Endodermal cell (in vitro differentiated cells): ENCODE measurements around the gene CLN6. TPM values are rescaled to one million over a fixed set of nuclear protein-coding genes. Genes with fewer than 3 reads are reported as not detected.

Source experiments
- DNase-seq: peaks from one replicate; pipeline ENCODE4 v3.0.0-alpha.2; 2017
- H3K27ac ChIP-seq: 2 replicates; pipeline ENCODE4 v1.5.1; 2013; ENCODE audit warnings: mild to moderate bottlenecking, low read depth, low read length, moderate library complexity
- H3K27me3 ChIP-seq: 2 replicates; pipeline ENCODE4 v1.6.1; 2013; ENCODE audit warnings: mild to moderate bottlenecking, low read length, moderate library complexity; ENCODE audit not compliant: insufficient read depth, control insufficient read depth, poor library complexity, severe bottlenecking
- H3K36me3 ChIP-seq: 2 replicates; pipeline ENCODE4 v1.7.0; 2013; ENCODE audit warnings: mild to moderate bottlenecking, low read length, moderate library complexity; ENCODE audit not compliant: control insufficient read depth, insufficient read depth
- H3K4me1 ChIP-seq: one replicate; pipeline ENCODE4 v1.7.0; 2013; ENCODE audit warnings: low read length; ENCODE audit not compliant: control insufficient read depth, insufficient read depth
- H3K4me3 ChIP-seq: 2 replicates; pipeline ENCODE4 v1.5.1; 2013; ENCODE audit warnings: mild to moderate bottlenecking, low read length, moderate library complexity
- H3K9ac ChIP-seq: 2 replicates; pipeline ENCODE4 v1.6.1; 2013; ENCODE audit warnings: mild to moderate bottlenecking, low read length, moderate library complexity; ENCODE audit not compliant: poor library complexity, severe bottlenecking; ENCODE audit errors: extremely low read depth
- H3K9me3 ChIP-seq: 2 replicates; pipeline ENCODE4 v1.6.1; 2013; ENCODE audit warnings: mild to moderate bottlenecking, low read length, moderate library complexity; ENCODE audit not compliant: control insufficient read depth
- H3K27ac Mint-ChIP-seq: 2 replicates; pipeline ENCODE4 v1.8.0; 2020; ENCODE audit warnings: mixed read lengths
- H3K27me3 Mint-ChIP-seq: 2 replicates; pipeline ENCODE4 v1.8.0; 2021; ENCODE audit warnings: mild to moderate bottlenecking, mixed read lengths; ENCODE audit not compliant: insufficient read depth
- H3K36me3 Mint-ChIP-seq: 2 replicates; pipeline ENCODE4 v1.8.0; 2020; ENCODE audit warnings: low read depth, mixed read lengths
- H3K4me1 Mint-ChIP-seq: 2 replicates; pipeline ENCODE4 v1.8.0; 2020; ENCODE audit warnings: mixed read lengths
- H3K4me3 Mint-ChIP-seq: 2 replicates; pipeline ENCODE4 v1.8.0; 2020; ENCODE audit warnings: mild to moderate bottlenecking, moderate library complexity, mixed read lengths
- H3K9me3 Mint-ChIP-seq: 2 replicates; pipeline ENCODE4 v1.8.0; 2020; ENCODE audit warnings: mild to moderate bottlenecking, mixed read lengths
- CTCF ChIP-seq: fragments of 200-600 bp; sonication (generic); conservative IDR thresholded peaks from 2 replicates; pipeline ENCODE4 v1.5.0; 2021; ENCODE audit warnings: antibody characterized with exemption, mild to moderate bottlenecking
- WGBS, 2 experiments: methylation state at CpG; one replicate each; pipeline versions ENCODE4 v1.1.5 to v1.1.7; 2013; ENCODE audit warnings: missing lambda C conversion rate in 2 of 2, mixed read lengths in 1 of 2; ENCODE audit not compliant: insufficient coverage in 1 of 2, insufficient read length in 1 of 2; 5-methylcytosine and 5-hydroxymethylcytosine counted together
- total RNA-seq, 2 donors: library from RNA; stranded (reverse); fragmentation: NEBNext Ultra II Directional in 1 of 2; extraction: Animal tissue kit (Norgen Biotek cat#: 25700) in 1 of 2; gene quantifications; 2 replicates in 1 of 2; 3 replicates in 1 of 2; pipeline ENCODE4 v1.2.1, GENCODE V29; 2021

Gene CLN6
- total RNA-seq, 2 donors from 2014 or later = 51.6 to 59.6 TPM

DNA sequence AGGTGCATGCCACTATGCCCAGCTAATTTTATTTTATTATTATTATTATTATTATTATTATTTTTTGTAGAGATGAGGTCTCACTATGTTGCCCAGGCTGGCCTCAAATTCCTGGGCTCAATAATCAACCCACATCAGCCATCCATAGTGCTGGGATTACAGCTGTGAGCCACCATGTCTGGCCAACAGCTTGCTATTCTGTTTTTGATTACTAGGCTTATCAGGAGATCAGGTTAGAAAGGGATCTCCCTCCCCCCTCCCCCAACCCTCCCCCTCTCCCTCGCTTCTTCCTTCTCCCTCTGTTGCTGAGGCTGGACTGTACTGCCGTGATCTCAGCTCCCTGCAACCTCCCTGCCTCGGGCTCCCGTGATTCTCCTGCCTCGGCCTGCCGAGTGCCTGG, 8.6 kb downstream of the CLN6 start:
- WGBS, 2 experiments = 93 to 100% methylated on average over 4 to 5 of the region's 6 CpGs
- H3K36me3 ChIP-seq = peaks cover 51% of the 10 kb centered on the region
- H3K4me3 Mint-ChIP-seq = no peak overlapping the region
- H3K9me3 Mint-ChIP-seq = peaks cover 39% of the 10 kb centered on the region
- H3K27ac ChIP-seq = no peak overlapping the region
- H3K27me3 ChIP-seq = no peaks in the 10 kb centered on the region
- DNase-seq = no peak
- H3K4me1 ChIP-seq = no peaks in the 10 kb centered on the region
- no peak for TF ChIP-seq CTCF
- no peak overlapping the region for H3K9ac ChIP-seq
- H3K27me3 Mint-ChIP-seq = no peaks in the 10 kb centered on the region
- H3K4me1 Mint-ChIP-seq = no peaks in the 10 kb centered on the region
- H3K36me3 Mint-ChIP-seq = peaks cover 67% of the 10 kb centered on the region
- H3K9me3 ChIP-seq = peaks cover 28% of the 10 kb centered on the region
- H3K4me3 ChIP-seq = no peak overlapping the region
- H3K27ac Mint-ChIP-seq = no peak overlapping the region

- DNase-seq = no peak
These were observed 9.0 kb downstream of the CLN6 start for GRCh38 chr15:68220489-68220888.

GRCh38 chr15:68218847-68219798, 10.4 kb downstream of the CLN6 start:
- no peak overlapping the region for H3K27ac ChIP-seq
- H3K36me3 Mint-ChIP-seq = peaks cover 60% of the 10 kb centered on the region
- H3K9me3 ChIP-seq = peaks cover 28% of the 10 kb centered on the region
- H3K9me3 Mint-ChIP-seq = peaks cover 32% of the 10 kb centered on the region
- no peaks in the 10 kb centered on the region for H3K27me3 Mint-ChIP-seq
- no peaks in the 10 kb centered on the region for H3K27me3 ChIP-seq
- H3K4me3 ChIP-seq = no peak overlapping the region
- H3K27ac Mint-ChIP-seq = no peak overlapping the region
- peaks cover 55% of the 10 kb centered on the region for H3K36me3 ChIP-seq
- H3K9ac ChIP-seq = no peak overlapping the region
- H3K4me1 Mint-ChIP-seq = no peaks in the 10 kb centered on the region
- no peaks in the 10 kb centered on the region for H3K4me1 ChIP-seq
- no peak for TF ChIP-seq CTCF
- peak; percentile 10 for DNase-seq
- no peak overlapping the region for H3K4me3 Mint-ChIP-seq
- WGBS, 2 experiments = 94 to 98% methylated on average over 6 to 9 of the region's 9 CpGs

More at GRCh38 chr15:68220489-68220888, 9.0 kb downstream of the CLN6 start:
- Mint-ChIP-seq H3K9me3 (peaks cover 39% of the 10 kb centered on the region), H3K27ac (no peak overlapping the region), H3K4me3 (no peak overlapping the region), H3K36me3 (peaks cover 67% of the 10 kb centered on the region), H3K4me1 (no peaks in the 10 kb centered on the region), H3K27me3 (no peaks in the 10 kb centered on the region)
- 83% methylated on average over 2 of the region's 2 CpGs; no CpG with 5 or more reads in 1 of the 2 experiments for WGBS, 2 experiments
- H3K27me3 ChIP-seq = no peaks in the 10 kb centered on the region
- H3K4me1 ChIP-seq = no peaks in the 10 kb centered on the region
- peaks cover 51% of the 10 kb centered on the region for H3K36me3 ChIP-seq
- H3K27ac ChIP-seq = no peak overlapping the region
- no peak for TF ChIP-seq CTCF
- H3K9me3 ChIP-seq = peaks cover 28% of the 10 kb centered on the region
- H3K4me3 ChIP-seq = no peak overlapping the region
- no peak overlapping the region for H3K9ac ChIP-seq
